T-helper 2 cell (primary cell): Measurements from ENCODE around the gene HLA-DPA1.
"Not testable (repeated sequence)": the region's sequence is repeated elsewhere in the genome, so short reads cannot be mapped to it uniquely, and the experiment has no call there.

Source experiments
- DNase-seq, 5 experiments: peaks; one replicate each; pipeline versions ENCODE4 v3.0.0 to v3.0.0-alpha.2; 2012 to 2022

Gene HLA-DPA1

GRCh38 chr6:33063435-33063834 is 10.0 kb downstream of the HLA-DPA1 start:
- DNase-seq, result not testable (repeated sequence)

DNA sequence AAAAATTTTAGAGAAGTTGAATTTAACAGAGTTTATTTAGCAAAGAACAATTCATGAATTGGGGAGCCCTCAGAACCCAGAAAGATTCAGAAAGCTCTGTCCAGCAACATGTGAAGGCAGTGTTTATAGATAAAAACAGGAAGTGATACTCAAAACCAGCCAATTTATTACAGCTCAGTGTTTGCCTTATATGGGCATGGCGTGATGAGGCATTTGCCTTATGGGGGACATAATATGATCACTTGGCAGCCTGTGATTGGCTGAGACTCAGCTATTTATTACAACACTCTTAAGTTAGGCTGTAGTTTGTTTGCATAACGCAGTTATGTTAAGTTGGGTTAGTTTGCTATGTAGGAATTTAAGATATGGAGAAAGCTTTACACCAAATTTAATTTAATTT is 11.5 kb downstream of the HLA-DPA1 start:
- DNase-seq, result peak in 1 of 5 experiments; percentile 49

- DNase-seq, result no peak
Measured at GRCh38 chr6:33057222-33058150, 16.0 kb downstream of the HLA-DPA1 start.

DNA sequence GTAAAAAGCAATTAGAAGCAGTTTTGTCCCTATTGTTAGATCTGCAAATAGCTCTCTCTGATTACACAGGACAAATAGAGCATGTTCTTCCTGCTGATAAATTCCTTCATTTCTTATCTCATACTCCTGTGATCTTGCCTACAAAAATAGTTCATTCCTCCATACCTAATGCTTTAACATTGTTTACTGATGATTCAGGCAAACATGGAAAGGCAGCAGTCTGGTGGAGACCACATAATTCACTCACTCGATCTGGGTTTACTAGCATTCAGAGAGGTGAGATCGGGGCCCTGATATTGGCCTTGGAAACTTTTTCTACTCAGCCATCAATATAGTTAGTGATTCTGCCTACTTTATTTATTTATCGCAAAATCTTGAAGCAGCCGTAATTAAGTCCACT is 20.2 kb downstream of the HLA-DPA1 start:
- no peak for DNase-seq

- no peak for DNase-seq
Measured at GRCh38 chr6:33052627-33053026, 20.8 kb downstream of the HLA-DPA1 start.

DNA sequence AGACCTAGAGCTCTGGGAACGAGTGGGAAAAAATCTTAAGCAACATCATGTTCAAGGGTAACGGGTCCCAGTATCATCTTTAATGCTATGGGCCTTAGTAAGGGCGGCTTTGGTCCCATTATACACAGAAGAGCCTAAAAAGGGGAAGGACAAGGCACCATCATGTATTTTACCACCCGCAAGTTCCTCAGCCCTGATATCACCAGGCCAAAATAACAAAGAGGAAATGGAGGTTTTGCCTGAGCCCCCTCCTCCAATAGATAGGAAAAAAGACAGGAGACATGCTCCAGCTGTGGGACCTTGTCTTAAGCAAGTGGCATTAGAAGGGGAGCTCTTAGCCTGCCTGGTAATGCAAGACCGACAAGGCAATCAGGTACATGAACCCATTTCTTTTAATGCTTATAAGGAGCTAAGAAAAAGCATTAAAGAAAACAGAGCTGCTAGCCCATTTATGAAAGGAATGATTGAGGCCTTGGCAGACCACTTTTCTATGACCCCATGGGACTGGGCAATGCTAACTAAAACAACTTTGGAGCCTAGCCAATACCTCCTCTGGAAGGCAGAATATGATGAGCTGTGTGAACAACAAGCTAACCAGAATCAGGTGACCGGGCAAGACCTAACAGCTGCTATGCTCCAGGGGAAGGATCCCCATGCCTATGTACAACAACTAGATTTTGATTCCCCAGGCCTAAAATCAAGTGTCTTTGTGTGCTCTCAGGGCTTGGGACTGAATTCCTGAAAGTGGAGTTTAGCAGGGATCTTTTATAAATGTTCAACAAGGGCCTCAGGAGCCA is 23.2 kb downstream of the HLA-DPA1 start:
- no peak for DNase-seq

DNA sequence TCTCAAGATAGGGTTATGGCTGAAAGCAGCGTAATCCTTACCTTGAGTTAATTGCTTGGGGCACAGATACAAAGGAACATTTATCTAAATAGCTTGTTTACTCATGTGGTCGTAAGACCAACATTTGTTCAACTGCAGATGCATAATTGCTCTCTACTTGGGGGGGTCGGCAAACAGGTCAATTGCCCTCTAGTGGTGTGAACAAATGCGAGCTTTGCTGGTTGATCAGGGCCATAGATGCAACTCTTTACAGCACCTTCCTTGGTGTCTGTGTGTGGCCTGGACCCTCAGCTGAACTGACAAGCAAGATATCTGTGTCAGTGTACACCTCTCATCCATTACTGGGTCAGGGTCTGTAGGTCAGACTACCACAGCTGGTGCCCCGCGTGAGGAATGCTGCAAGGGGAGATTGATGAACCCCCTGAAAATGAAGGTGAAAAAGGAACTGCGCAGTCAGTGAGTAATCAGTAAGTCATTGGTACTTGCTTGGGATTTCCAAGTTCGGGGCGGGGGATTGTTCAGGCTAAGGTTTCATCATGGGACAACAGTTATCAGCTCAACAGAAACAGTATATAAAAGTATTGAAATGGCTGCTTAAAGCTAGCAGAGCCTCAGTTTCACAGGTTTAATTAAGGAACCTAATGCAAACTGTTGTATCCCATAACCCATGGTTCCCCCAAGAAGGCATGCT is 24.0 kb downstream of the HLA-DPA1 start:
- DNase-seq, result no peak

DNA sequence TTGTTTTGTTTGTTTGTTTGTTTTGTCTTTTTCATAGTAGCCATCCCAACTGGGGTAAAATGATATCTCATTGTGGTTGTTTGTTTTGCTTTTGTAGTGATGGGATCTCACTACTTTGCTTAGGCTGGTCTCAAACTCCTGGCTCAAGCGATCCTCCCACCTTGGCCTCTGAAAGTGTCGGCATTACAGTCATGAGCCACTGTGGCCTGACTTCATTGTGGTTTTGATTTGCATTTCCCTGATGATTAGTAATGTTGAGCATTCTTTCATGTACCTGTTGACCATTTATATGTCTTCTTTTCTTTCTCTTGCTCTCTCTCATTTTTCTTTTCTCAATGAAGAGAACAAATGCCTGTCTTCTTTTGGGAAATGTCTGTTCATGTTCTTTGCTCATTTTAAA is 33.3 kb downstream of the HLA-DPA1 start:
- DNase-seq, result no peak

DNA sequence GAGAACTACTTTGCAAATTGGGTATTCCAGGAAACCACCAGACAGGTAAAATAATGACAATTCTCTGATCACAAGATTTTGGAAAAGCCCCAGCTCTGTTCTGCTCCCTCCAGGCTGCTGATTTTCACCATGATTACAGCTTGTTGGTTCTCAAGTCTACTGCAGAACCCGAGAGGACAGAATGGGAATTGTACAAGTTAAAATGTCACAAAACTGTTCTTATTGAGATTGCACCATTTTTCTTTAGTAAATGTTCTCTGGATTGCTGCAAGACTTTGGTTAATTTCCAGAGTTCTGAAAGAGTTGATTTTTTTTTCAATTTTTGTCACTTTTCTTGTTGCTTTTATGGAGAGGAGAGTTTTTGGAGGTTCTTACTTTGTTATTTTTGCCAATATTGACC is 36.9 kb downstream of the HLA-DPA1 start:
- DNase-seq, result no peak

DNA sequence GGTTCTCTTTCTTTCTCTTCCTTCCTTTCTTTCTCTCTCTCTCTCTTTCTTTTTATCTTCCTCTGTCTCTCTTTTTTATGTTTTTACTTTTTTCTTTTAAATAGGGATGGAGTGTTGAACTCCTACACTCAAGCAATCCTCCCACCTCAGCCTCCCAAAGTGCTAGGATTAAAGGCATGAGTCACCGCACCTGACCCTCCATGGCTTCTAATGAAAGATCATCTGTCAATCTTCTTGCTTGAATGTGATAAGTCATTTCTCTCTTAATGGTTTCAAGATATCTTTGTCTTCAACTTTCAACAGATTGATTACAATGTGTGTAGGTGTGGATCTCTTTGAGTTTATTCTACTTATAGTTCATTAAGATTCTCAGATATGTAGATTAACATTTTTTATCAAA is 38.9 kb downstream of the HLA-DPA1 start:
- DNase-seq, result no peak

DNA sequence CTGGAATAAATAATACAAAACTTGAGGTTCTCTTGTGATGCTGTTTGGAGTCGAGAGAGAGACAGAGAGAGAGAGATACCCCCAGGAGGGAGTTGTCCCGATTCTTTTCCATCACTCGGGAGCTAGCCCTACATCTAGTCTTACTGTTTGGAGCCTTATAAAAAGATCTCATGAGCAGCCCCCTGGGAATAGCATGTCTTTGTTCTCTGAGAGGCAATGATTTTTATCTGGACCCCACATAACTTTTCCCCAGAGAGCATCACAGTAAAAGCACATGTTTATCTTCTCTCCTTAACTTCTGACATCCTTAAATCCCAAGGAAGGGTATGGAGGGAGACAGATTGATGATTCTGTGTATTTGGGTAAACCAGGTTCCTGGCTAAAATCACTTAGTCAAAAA is 43.2 kb downstream of the HLA-DPA1 start:
- DNase-seq, result no peak

DNA sequence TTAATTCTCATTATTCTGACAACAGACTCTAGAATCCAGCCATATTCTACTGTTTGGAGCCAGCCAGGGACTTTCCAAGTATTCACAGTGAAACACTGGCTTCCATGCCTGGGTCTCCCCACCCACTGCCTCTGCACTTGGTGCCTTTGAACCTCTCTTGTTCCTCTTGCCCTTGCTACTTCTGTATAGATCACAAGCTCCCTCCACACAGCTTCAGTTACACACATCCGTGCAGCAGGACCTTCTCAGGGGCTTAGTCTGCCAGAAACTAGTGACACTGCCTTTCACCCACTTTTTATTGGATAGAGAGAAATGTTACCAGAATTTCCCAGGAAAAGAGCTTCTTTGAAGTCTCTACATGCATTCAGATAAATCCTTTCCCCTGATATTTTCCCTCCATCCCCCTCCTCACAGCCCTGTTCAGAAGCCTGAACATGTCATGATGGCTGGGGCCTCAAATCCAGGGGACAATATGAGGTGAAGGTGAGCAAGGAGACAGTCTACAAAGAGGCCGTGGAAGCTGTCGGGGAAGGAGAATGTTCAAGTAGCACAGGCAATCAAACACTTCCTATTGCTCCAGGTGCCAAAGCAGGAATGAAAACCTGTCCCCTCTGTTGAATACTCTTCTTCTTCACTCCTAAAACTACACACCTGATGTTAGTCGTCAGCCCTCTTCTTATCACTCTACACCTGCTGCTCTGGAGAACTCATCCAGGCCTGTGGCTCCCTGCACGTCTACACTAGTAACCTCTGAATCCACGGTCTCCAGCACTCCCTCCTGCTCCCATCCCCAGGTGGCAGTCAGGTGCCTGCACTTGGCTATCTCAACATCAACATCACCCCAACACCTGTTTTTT is 43.9 kb downstream of the HLA-DPA1 start:
- peak in 1 of 5 experiments; percentile 86 for DNase-seq

DNA sequence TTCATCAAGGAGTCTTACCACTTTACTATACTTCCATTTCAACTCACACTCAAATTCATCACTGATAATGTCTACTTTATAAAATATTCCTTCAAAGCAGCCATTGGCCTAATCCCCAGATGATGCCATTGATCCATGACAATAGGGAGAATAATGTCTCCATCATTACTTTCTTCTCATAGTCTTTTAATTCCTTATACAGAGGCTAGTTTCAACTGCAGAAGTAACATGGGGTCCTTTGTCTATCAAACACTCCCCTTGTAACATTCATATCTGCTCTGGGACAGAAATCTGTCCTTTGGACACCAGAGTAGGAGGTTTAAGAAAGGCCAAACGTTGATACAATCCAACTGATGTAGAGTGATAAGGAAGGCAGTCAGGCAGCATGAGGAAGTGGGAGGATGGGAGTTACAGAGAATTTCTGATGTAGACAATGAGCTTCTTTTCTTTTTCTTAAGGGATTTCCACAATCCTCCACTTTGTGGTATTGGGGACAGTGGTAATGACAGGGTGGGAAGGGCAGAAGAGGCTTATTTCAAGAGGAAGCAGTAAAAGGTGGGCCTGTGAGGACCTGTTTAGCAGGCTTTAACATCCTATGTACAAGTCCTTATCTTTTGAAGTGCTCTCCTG is 45.1 kb downstream of the HLA-DPA1 start:
- DNase-seq, result no peak

DNA sequence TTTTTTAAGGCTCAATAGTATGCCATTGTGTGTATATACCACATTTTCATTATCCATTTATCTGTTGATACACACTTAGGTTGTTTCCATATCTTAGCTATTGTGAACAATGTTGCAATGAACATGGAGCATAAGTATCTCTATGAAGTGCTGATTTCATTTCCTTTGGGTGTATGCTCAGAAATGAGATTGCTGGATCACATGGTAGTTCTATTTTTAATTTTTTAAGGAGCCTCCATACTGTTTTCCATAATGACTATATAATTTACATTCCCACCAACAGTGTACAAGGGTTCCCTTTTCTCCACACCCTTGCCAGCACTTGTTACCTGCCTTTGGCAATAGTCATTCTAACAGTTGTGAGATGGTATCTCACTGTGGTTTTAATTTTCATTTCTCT is 48.9 kb downstream of the HLA-DPA1 start:
- peak in 1 of 5 experiments; percentile 58 for DNase-seq

DNA sequence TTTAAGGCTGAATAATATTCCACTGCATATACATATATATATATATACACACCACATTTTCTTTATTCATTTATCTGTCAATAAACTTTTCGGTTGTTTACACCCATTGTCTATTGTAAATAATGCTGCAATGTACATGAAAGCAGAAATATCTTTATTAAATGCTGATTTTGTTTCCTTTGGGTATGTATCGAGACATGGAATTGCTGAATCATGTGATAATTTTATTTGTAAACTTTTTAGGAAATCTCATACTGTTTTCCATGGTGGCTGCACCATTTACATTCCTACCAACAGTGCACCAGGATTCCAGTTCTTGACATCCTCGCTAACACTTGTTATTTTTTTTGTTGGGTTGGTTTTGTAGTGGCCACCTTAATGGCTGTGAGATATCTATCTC is 49.9 kb downstream of the HLA-DPA1 start:
- DNase-seq, result no peak

GRCh38 chr6:33021917-33022316 is 51.5 kb downstream of the HLA-DPA1 start:
- DNase-seq, result no peak

DNA sequence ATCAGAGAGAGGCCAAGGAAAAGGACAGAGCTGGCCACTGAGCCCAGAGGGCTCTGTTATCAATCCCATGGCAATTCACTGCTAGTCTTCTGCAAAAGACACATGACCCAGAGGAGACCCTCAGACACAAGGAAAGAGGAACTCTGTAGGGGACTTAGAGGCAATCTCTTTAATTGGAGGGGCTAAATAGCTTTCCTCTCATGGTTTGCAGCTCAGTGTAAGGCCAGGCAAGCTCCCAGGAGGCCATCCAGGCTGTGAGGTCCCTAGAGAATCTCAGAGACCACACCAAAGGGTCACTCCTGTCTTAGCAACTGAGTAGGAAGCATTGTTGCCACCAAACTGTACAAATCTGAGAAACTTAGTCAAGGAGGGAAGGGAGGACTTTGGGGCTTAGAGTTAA is 54.1 kb downstream of the HLA-DPA1 start:
- DNase-seq, result no peak

DNA sequence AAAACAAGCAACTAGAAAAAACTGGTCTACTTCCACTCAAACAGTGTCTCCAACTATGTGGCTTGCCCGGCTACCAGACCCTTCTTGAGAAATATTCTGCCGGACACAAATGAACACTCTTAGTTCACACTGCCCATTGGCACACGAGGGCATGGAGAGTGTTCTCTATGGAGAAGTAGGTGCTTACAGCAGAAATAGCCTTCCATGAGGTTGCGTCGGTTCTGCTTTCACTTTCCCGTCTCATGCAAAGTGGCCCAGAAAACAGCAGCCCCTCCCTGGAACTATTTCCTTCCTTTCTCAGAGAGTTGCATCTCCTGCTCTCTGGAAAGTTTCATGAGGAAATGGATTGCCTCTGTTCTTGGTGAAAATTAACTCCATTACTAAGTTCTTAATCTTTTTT is 54.5 kb downstream of the HLA-DPA1 start:
- peak in 2 of 5 experiments; percentile 17 to 21 for DNase-seq

DNA sequence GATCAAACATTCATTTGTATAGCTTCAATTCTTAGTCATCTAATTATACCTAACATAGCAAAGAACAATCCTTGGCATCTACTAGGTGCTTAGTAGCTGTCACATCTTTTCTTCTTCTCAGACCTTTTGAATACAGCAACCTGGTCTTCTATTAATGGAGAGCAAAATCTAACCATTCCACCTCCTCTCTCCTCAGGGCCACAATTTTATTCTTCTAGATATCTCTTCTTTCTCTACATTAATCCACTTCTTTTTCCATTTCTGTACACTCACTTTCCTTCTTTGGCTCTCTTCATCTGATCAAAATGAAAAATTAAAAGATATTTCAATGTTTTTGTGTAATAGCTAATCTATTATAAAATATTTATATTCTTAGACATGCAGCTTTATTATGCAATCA is 55.0 kb downstream of the HLA-DPA1 start:
- DNase-seq, result no peak

GRCh38 chr6:33017694-33018353 is 55.6 kb downstream of the HLA-DPA1 start:
- no peak for DNase-seq

DNA sequence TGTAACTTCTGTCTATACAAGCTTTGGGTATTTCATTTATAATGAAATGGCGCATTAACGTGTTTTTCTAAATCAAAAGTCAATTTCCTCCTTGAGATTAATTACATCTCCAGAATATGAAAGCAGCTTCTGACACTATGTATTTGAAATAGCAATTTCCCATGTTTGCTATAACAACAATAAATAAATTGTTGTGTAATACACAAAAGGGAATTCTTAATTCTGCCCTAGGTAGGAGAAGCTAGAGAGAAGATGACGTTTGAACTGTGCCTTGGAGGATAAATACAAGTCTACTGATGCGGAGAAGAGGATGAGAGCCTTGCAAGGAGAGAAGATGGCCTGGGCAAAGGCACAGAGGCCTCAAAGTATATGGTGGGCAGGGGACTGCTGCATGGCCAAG is 56.4 kb downstream of the HLA-DPA1 start:
- no peak for DNase-seq
